Measurements from ENCODE around the gene SLU7.

DNA sequence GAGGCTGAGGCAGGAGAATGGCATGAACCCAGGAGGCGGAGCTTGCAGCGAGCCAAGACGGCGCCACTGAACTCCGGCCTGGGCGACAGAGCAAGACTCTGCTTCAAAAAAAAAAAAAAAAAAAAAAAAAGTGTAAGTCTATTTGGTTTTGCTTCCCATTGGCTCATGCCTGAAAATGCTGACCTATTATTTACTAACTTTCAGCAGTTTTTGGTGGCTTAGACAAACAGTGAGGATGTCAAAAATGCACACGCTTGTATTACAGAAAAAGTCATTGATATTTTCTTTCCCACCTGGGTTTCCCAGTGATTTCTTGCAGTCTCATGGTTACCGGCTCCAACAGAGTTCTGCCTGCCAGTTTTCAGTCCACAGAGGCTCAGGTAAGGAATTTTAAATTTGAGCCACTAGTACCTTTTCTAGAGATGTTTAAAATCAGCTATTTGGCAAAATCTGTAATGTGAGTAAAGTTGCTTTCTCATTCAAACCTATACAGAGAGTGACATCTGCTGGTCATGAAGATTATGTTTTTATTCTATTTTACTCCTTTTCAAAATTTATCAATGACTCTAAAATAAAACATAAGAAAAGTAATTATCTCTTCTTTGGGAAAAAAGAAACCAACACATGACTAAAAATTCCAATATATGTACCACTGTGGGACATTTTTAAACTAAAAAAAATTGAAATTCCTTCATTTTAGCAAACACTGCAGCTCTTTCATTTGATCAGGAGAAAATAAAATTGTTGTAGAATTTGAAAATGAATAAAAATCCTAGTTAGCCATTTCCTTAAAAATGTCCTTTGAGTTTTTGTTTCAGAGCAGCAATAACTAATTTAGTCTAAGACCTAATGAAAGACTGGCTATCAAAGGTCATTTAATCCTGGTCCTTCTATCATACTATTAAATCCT is 27.8 kb downstream of the SLU7 start:
- no peak for TF ChIP-seq EZH2phosphoT487 (IDR thresholded peaks at IDR 0.05; ENCODE audit: borderline replicate concordance, low read depth, low read length)
- TF ChIP-seq, protein P1, sequence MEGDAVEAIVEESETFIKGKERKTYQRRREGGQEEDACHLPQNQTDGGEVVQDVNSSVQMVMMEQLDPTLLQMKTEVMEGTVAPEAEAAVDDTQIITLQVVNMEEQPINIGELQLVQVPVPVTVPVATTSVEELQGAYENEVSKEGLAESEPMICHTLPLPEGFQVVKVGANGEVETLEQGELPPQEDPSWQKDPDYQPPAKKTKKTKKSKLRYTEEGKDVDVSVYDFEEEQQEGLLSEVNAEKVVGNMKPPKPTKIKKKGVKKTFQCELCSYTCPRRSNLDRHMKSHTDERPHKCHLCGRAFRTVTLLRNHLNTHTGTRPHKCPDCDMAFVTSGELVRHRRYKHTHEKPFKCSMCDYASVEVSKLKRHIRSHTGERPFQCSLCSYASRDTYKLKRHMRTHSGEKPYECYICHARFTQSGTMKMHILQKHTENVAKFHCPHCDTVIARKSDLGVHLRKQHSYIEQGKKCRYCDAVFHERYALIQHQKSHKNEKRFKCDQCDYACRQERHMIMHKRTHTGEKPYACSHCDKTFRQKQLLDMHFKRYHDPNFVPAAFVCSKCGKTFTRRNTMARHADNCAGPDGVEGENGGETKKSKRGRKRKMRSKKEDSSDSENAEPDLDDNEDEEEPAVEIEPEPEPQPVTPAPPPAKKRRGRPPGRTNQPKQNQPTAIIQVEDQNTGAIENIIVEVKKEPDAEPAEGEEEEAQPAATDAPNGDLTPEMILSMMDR (conservative IDR thresholded peaks at IDR 0.05; ENCODE audit: low read length), result peak; percentile 93

Measured in OCI-LY7 (cell line).